Activated CD4-positive, alpha-beta T cell treated with anti-CD3 and anti-CD28 coated beads, Interleukin-2, amount 50 U/mL, for 24 hours (primary cell): ENCODE results near the gene NKIRAS2.

Source experiments
- DNase-seq, 2 donors: peaks; one replicate each; pipeline ENCODE4 v3.0.0-alpha.2; 2020; ENCODE audit warnings: low read depth in 1 of 2, low spot score in 1 of 2

NKIRAS2 gene

GRCh38 chr17:42053731-42054500 is 34.0 kb downstream of the NKIRAS2 start:
- no peak for DNase-seq

- no peak for DNase-seq
These were observed 35.1 kb downstream of the NKIRAS2 start for GRCh38 chr17:42055027-42055426.

GRCh38 chr17:42055496-42055895 is 35.6 kb downstream of the NKIRAS2 start:
- no peak for DNase-seq

- DNase-seq: no peak
These were observed 36.7 kb downstream of the NKIRAS2 start for GRCh38 chr17:42056635-42057034.

- DNase-seq: no peak
These were observed 38.2 kb downstream of the NKIRAS2 start for GRCh38 chr17:42058063-42058462.

- DNase-seq: no peak
These were observed 39.9 kb downstream of the NKIRAS2 start for GRCh38 chr17:42059815-42060214.

GRCh38 chr17:42060231-42060630 is 40.3 kb downstream of the NKIRAS2 start:
- DNase-seq: no peak

- DNase-seq: no peak
These were observed 42.0 kb downstream of the NKIRAS2 start for GRCh38 chr17:42061646-42062487.

GRCh38 chr17:42062681-42063080 is 42.8 kb downstream of the NKIRAS2 start:
- no peak for DNase-seq

- no peak for DNase-seq
These were observed 45.3 kb downstream of the NKIRAS2 start for GRCh38 chr17:42065201-42065600.

- DNase-seq: peak; percentile 53 to 64
These were observed 47.6 kb downstream of the NKIRAS2 start for GRCh38 chr17:42067371-42068091.

GRCh38 chr17:42068979-42069378 is 49.1 kb downstream of the NKIRAS2 start:
- no peak for DNase-seq

- DNase-seq: no peak
These were observed 51.9 kb downstream of the NKIRAS2 start for GRCh38 chr17:42071810-42072209.

- no peak for DNase-seq
These were observed 52.7 kb downstream of the NKIRAS2 start for GRCh38 chr17:42072323-42073187.
